NCI-H1092 treated with DMSO at 0.1 percent for 48 hours (cell line): Measurements from ENCODE around the gene CACTIN.
"Not testable (repeated sequence)": the region's sequence is repeated elsewhere in the genome, so short reads cannot be mapped to it uniquely, and the experiment has no call there.

ENCODE experiments used
- DNase-seq: peaks from one replicate; lab custom pipeline; 2025; lab: John Stamatoyannopoulos, UW

The CACTIN gene

DNA sequence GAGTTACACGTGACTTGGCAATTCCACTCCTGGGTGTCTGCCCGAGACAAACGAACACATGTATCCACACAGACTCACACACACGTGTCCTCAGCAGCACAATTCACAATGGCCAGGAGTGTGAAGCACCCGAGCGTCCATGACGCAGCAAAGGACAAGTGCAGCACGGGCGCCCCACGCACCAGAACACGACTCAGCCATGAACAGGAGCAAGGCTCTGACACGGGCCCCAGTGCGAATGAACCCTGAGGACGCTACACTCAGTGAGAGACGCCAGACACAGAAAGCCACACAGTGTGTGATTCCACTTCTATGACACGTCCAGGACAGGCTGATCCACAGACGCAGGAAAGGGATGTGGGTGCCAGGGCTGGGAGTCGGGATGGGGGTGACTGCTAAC lies 37.2 kb upstream of the CACTIN start:
- DNase-seq = no peak

DNA sequence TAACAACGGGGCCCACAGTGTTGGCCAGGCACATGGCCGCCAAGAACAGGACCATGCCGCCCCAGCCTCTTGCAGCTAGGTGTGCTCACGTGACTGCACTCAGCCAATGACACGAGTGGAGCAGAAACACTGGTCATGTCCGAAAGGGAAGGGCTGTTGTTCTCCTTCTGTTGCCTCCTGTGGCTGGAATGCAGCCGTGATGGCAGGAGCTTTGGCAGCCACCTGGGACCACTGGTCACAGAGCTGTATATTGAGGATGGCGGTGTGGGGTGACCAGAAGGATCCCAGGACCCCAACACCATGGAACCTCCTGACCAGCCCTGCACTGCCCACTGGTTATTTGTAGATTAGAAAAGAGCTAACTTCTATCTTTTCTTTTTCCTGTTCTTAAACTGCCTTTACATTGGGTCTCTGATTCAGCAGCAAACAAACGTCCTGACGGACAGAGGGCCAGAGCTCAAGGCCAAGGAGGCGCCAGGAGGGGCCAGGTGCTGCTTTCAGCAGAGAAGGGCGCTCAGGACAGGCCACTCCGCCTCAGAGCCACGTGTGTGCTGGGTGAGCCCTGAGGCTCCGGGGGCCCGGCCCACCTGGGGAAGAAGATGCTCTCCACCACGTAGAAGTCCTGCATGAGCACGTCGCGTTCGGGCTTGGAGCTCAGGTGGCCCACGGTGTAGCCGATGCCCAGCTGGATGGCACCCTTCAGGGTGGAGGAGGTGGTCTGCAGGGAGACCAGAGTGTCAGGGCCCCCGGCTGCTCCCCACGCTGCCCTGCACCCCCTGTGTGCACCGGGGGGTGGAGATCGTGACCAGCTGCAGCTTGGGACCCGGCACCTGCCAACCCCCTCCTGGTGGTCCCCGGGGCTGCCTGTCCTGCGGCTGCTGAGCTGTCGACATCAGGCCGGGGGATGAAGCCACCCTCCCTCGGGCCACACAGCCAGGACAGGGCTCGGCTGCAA lies 35.0 kb upstream of the CACTIN start:
- no peak for DNase-seq

DNA sequence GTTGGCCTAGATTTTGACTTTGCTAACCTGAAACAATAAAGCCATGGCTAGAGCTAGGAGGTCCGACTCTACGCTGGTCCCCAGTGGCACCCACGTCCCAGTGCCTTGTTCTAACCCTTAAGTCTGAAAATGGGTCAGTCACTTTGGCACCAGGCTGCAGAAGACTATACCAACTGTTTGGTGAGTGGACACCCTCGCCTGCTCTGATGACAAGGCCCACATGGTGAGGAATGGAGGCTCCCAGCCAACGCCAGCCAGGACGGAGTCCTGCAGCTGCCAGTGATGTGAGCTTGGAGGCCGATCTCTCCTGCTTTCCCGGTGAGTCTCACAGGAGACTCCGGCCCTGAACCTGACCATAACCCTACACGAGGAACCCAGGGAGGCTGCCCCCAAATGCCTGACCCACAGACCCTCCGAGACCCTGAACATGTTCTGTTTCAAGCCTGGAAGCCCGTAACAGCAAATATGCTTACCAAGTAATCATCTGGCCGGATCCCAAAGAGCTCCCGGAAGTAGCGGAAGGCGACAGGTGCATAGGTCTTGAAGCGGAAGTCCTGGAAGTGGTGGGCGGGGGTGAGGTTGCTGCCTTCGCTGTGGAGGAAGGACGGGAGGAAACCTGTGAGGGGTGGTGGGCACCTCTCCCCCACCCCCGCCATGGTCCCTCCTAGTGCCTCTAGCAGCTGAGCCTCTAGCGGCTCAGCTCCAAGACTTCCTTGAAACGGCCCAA lies 34.1 kb upstream of the CACTIN start:
- no peak for DNase-seq

DNA sequence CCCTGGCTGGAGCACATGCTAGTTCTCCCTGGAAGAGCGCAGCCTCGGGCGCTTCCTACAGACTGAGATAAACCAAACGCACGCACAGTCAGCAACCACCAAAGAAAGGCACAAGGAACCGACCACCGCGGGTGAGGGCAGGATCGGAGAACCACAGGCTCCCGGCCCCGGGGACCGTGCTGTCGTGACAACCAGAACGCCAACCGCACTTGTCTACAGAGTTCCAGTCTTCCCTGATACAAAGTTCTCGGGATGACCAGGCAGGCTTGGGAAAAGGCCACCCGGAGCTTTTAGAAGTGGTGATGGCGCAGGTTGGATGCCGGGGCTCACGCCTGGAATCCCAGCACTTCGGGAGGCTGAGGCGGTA lies 33.1 kb upstream of the CACTIN start:
- DNase-seq = no peak

DNA sequence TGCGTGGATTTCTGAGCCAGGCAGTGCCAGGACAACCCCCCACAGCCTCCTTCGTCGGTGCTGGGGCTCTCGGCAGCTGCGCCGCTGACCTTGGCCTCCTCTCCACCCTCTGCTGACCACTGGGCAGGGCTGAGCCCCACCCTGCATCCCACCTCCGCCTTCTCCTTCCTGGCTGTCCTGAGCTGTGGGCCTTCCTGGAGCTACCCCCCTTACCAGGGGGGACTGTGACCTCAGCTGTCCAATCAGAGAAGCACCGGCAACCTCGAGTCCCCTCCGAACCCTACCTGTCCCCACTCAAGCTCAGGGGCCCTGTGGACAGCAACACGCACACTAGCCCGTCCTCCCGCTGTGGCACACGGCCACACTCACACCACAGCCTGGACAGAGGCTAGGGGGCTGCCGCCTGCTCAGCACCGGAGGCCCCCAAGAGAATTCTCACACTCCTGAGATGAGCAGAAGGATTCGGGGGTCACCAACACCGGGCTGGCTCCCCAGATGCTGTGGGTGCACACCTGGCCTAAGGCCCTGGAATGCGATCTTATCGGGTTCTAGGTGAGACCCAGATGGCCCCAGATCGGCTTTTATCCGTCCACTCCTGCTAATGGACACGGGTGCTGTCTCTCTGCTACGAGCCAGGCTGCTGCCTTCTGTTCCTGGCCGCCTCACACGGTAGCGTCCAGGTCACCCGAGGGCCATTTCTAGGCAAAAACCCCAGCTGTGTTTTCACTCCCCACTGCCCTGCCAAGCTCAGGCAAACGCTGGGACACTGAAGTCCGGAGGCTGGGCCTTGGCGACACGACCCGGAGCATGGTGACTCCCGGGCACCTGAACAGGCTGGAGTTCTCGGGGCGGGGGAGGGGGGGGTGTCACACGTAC lies 32.5 kb upstream of the CACTIN start:
- DNase-seq = no peak

DNA sequence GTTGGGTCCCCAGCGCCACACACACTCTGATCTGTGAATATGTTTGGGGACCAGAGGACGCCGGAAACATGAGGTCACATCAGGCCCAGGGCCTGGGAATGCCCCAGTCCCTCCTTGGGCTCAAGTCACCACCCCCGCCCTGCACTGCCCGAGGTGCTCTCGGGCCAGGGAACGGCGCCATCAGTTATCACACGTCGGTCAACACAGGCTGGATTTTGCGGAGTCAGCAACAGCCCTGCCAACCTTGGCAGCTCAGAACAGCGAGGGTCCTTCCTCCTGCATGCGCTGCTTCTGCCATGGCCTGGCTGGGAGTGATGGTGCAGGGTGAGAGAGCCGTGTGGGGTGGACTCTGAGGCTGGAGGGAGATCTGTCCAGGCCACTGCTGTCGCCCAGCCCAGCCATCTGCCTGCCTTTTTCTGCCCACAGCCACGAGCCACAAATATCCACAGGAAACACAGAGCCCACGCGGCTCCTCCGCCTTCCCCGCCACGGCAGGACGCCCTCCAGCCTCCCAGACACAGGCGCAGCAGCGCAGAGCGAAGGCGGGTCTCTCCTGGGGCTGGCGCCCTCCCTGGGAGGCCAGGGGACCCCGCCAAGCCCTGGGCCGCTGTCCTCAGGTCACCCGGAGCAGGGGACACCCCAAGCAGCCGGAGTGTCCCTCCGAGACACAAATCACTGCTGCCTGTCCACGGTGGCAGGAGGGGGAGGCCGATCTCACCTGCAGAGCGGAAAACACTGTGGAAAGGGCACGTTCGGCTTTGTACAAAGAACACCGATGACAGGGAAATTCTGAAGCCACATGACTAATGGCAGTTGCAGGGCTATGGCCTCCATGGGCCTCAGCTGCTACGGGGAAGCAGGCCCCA lies 31.6 kb upstream of the CACTIN start:
- DNase-seq = no peak

DNA sequence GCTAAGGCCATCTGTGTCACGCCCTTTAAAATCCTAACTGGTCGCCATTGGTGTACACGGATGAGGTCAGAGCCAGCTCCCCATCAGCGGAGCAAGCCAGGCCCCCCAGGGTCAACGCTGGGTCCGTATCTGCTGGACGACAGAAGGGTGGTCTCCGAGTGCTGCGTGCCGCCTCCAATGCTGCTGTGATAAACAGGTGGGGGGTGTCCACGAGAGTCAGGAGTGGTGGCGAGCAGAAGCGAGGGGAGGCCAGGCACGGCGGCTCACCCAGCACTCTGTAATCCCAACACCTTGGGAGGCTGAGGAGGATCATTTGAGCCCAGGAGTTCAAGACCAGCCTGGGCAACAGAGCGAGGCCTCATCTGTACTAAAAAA lies 30.8 kb upstream of the CACTIN start:
- DNase-seq = no peak

DNA sequence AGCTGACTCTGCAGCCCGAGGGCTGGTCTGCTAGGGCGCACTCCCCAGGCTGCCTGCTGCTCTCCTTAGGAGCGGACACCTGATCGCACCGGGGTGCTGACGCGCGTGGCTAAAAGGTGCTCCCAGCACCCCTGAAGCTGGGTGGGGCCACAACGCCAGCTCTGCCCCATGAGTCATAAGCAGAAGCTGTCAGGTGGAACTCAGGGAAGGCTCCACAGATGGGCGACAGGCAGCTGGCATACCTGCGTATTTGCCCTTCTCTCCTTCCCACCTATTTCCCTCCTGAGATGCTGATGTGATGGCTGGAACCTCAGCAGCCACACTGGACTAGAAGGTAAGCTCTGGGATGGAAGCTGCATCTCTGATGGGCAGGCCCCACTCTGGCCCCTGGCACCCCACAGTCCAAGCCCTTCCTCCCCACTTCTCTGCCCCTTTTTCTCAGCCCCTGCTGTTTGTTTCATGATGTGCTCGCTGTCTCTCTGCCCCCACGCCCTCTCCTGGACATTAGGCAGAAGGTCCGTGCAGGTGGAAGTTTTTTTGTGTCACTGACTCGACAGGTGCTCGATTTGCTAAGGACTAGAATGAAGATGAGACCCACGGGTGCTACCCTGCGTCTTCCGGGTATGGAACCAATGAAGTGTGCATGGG lies 30.3 kb upstream of the CACTIN start:
- no peak for DNase-seq

DNA sequence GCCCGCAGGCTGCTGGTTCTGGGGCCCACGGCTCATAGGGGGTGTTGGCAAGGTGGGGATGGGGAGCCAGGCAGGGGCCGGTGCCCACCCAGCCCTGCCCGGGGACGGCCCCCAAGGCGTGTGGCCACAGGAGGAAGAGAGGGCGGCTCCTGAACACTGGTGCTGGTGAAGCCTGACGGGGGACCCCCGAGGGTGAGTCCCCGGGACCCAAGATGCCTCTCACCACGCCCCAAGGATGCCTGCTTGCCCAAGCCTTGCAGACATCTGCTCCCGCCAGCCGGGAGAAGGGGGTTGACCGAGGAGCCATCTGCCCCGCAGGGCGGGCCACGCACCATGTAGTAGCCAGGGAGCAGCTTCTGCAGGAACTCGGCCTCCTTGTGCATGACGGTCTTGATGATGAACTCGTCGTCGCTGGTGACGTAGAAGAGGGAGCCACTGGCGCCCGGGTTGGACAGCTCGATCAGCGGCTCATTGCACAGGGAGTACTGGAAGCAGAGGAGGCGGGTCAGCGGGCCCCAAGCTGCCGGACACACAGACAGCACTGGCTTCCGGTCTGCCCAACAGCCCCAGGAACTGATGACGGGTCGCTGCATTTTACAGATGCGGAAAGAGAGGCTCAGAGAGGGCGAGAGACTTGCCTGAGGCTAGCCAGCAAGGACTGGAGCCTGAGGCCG lies 29.6 kb upstream of the CACTIN start:
- no peak for DNase-seq

DNA sequence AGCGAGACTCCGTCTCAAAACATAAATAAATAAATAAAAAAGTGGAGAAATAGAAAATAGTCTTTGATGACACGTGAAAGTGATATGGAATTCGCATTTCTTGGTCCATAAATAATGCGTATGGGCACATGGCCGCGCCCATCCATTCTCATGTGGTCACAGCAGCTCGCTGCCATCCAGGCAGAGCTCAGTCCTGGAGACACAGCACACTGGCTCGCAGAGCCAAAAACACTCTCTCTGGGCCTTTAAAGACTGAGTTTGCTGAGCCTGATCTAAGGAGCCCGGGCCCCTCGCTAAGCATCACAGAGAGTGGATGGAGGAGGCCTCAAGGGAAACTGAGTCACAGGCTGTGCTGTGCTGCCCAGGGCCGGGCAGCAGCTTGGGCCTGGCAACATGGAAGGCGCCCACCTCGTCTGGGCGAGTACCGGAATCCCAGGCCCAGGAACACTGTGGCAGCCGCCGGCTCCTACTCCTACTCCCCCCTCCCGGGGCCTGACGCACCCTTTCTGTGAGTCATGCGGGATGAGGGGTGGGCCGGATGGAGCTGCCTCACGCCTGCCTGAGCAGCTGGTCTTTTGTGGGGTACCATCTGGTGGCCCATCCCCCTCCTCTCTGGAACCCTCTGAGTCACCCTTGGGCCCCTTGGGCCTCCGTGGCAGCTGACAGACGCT lies 28.9 kb upstream of the CACTIN start:
- no peak for DNase-seq

DNA sequence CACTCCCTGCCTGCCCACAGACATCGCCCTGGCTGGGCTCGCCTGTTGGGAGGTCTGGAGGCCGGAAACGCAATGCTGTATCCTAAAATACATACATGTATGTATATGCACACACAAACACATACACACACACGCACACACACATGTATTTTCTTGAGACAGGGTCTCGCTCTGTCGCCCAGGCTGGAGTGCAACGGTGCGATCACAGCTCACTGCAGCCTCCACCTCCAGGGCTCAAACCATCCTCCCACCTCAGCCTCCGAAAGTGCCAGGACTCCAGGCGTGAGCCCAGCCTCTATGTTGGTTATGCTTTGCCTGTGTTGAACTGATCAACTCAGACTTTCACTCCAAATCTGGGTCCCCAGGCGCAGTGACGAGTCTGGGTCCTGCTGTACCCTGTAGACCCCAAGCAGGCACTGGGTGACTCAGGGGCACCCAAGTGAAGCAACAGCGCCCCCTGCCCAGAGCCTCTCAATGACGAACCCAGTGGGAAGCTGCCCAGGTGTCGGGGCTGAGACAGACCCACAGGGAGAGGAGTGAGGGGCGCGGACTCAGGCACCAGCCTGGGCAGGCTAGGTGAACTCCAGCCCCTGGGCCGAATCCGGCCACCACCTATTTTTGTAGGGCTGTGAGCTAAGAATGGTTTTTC lies 27.4 kb upstream of the CACTIN start:
- no peak for DNase-seq

DNA sequence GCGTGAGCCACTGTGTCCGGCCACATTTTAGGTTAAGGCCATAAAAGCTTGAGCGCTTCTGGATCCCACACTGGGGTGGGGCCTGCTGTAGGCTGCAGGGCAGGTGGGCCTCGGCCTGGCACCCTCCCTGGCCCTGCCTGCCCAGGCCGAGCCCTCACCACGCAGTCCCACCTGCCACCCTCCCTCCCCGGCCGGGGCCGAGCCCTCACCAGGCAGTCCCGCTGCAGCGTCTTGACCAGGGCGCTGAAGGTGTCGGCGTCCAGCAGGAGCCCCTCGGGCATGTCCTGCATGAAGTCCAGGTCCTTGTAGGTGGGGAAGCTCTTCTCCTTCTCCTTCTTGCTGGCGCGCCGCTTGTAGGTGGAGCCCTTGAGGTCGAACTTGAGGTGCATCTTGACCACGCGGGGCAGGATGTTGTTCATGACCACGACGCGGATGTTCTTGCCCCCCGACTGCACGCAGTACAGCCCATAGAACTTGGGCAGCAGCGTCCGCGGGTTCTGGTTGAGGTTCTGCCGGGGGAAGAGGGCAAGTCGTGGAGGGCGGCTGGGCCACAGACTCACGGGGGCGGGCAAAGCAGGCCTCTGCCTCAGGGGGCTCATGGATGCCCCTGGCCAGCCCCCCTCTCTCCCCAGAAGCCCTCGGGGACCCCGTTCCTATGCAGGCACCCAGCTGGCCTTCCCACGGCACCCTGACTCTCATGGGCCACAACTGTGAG lies 26.6 kb upstream of the CACTIN start:
- DNase-seq = no peak

DNA sequence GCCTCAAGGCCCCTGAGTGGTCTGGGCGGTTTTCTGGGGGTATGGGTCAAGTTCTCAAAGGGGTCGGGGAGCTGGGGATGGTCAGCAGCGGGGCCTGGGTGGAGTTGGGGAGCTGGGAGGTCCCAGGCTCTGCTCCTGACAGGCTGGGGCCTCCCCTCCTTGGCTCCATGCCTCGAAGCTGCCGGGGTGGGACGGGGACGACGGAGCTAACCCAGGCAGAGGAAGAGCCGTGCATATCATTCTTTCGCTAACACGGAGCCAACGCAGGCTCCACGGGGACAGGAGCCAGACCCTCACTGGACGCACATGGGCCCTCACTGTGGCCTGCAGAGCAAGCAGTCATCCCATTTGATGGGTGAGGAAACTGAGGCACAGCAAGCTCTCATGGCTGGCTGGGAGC lies 25.8 kb upstream of the CACTIN start:
- DNase-seq = no peak

DNA sequence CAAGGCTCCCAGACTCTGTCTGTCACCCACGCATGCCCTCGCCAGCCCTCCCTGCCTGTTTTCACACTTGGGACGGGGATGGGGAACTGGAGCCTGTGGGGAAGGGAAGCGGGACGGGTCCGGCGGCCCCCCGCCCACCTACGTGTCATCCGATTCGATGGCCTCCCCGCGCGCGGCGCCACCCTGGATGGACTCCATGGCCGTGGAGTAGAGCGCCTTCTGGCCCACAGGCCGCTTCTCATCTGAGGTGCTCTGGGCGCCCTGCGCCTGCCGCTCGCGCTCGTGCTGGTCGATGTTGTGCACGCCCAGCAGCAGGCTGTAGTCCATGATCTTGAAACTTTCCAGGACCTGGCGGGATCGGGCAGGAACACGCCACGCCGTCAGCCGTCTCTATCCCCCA lies 25.1 kb upstream of the CACTIN start:
- DNase-seq = no peak

DNA sequence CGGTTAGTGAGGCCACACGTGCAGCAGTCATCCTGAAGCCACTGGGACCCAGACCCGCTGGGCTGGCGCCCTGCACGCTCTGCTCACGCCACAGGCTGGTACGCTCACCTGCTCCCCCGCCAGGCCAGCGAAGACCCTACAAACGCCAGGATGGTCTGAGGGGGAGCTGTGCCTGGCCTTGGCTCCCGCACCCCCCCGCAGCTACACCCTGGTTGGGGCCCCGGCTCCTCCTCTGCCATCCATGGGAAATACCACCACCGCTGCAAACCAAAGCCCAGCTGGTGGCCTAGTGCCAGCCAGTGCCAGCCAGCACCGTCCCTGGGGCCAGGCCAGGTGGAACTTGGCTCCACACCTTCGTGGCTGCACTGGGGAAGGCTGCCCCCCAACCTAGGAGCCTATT lies 23.3 kb upstream of the CACTIN start:
- no peak for DNase-seq

DNA sequence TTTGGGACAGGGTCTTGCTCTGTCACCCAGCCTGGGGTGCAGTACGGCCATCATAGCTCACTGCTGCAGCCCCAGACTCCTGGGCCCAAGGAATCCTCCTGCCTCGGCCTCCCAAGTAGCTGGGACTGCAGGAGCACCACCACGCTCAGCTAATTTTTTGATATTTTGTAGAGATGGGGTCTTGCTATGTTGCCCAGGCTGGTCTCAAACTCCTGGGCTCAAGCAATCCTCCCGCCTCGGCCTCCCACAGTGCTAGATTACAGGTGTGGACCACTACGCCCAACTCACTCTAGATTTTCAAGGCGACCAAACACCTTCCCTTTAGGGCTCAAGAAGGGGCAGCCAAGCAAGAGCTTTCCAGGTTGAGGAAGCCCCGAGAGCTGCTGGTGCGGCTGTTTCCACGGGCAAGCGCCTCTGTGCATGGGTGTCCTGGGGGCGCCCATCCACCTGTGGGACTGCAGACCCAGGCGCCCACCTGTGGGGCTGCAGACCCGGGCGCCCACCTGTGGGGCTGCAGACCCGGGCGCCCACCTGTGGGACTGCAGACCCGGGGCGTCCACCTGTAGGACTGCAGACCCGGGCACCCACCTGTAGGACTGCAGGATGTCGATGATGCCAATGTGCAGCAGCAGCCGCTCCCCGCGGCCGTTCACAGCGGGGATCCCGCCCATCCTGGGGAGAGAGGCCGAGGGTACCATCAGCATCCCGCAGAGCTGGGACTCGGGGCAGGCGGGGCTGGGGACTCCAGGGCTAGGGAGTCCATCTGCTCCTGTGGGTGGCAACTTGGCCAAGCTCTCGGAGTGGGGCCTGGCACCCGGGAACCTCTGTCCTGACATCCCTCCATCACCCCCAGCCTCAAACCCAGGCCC lies 21.7 kb upstream of the CACTIN start:
- DNase-seq = no peak

DNA sequence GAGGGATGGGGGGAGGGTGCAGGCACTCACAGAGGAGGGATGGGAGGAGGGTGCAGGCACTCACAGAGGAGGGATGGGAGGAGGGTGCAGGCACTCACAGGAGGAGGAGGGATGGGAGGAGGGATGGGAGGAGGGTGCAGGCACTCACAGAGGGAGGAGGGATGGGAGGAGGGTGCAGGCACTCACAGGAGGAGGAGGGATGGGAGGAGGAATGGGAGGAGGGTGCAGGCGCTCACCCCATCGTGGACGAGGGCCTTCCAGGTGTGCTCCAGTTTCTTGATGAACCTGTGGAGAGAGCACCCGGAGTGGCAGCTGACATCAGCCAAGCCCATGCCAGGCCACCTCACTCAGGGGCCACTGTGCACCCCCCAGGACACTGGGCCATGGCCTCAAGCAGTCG lies 20.5 kb upstream of the CACTIN start:
- DNase-seq = not testable (repeated sequence)
